Subcutaneous adipose tissue (tissue), 4 donors: ENCODE results near the gene OR2AE1. TPM values are rescaled to one million over a fixed set of nuclear protein-coding genes. Genes with fewer than 3 reads are reported as not detected.

Experiments used
- CTCF ChIP-seq: fragments of 450-650 bp; IDR thresholded peaks from one replicate; pipeline ENCODE4 v1.5.1; 2016; ENCODE audit warnings: low read depth, mild to moderate bottlenecking, control low read depth, antibody characterized with exemption, moderate library complexity
- total RNA-seq, 4 donors: library from RNA; depleted of rRNA; stranded (reverse); fragments of >200 nt; gene quantifications; one replicate each; pipeline ENCODE4 v1.1.0, GENCODE V29; 2016

OR2AE1 gene
- total RNA-seq, 4 donors from 2014 or later: 0.98 TPM; not detected in 3

- no peak for TF ChIP-seq CTCF
Measured at GRCh38 chr7:99881370-99881769, 4.5 kb upstream of the OR2AE1 start.

- TF ChIP-seq CTCF: no peak
Measured at GRCh38 chr7:99876491-99876890, 342 bp downstream of the OR2AE1 start.

- TF ChIP-seq CTCF: no peak
Measured at GRCh38 chr7:99868246-99868645, 8.6 kb downstream of the OR2AE1 start.

- no peak for TF ChIP-seq CTCF
Measured at GRCh38 chr7:99863847-99864440, 12.9 kb downstream of the OR2AE1 start.

- no peak for TF ChIP-seq CTCF
Measured at GRCh38 chr7:99860281-99861127, 16.3 kb downstream of the OR2AE1 start.

GRCh38 chr7:99855236-99855635 is 21.6 kb downstream of the OR2AE1 start:
- TF ChIP-seq CTCF: no peak

GRCh38 chr7:99848420-99849216 is 28.2 kb downstream of the OR2AE1 start:
- no peak for TF ChIP-seq CTCF
